ENCODE results near the gene SLC9A7.

- TF ChIP-seq CTCF (tag by site-specific recombination; IDR thresholded peaks at IDR 0.05) (no peak), ZSCAN4 (tag by site-specific recombination; IDR thresholded peaks at IDR 0.05) (no peak), ZNF555 (tag by site-specific recombination; conservative IDR thresholded peaks at IDR 0.05) (no peak), ZBTB1 (tag by site-specific recombination; IDR thresholded peaks at IDR 0.05) (no peak), ZBTB26 (tag by site-specific recombination; optimal IDR thresholded peaks at IDR 0.05) (no peak), ZNF266 (tag by site-specific recombination; IDR thresholded peaks at IDR 0.05; ENCODE audit: low read depth) (no peak), YY2 (tag by site-specific recombination; IDR thresholded peaks at IDR 0.05) (no peak), SETDB1 (IDR thresholded peaks at IDR 0.05; ENCODE audit: insufficient read length, low read length) (no peak), REST (tag by site-specific recombination; IDR thresholded peaks at IDR 0.05) (no peak)
Measured at GRCh38 chrX:46727441-46727840, 31.5 kb downstream of the SLC9A7 start.
